NCI-H774 (cell line): ENCODE measurements around the gene CUBN.

ENCODE experiments used
- DNase-seq: peaks from one replicate; lab custom pipeline; 2025; lab: John Stamatoyannopoulos, UW

The CUBN gene

GRCh38 chr10:17129741-17130140, at the start of gene CUBN:
Gene CUBN, minus strand, starts transcription at chr10:17129811. Its CDS starts 46 bp downstream, at chr10:17129765.
- DNase-seq = no peak

- DNase-seq = no peak
Measured at GRCh38 chr10:17179002-17179401, 49.4 kb upstream of the CUBN start.

- no peak for DNase-seq
Measured at GRCh38 chr10:17178006-17178405, 48.4 kb upstream of the CUBN start.

- DNase-seq = no peak
Measured at GRCh38 chr10:17177014-17177413, 47.4 kb upstream of the CUBN start.

GRCh38 chr10:17176091-17176490, 46.5 kb upstream of the CUBN start:
- no peak for DNase-seq

- no peak for DNase-seq
Measured at GRCh38 chr10:17175551-17175950, 45.9 kb upstream of the CUBN start.

GRCh38 chr10:17174626-17175025, 45.0 kb upstream of the CUBN start:
- no peak for DNase-seq

GRCh38 chr10:17171141-17171641, 41.6 kb upstream of the CUBN start:
- no peak for DNase-seq

- DNase-seq = no peak
Measured at GRCh38 chr10:17169803-17170202, 40.2 kb upstream of the CUBN start.

- DNase-seq = no peak
Measured at GRCh38 chr10:17166699-17167098, 37.1 kb upstream of the CUBN start.

- DNase-seq = no peak
Measured at GRCh38 chr10:17162828-17163227, 33.2 kb upstream of the CUBN start.

GRCh38 chr10:17161775-17162174, 32.2 kb upstream of the CUBN start:
- DNase-seq = no peak

- DNase-seq = no peak
Measured at GRCh38 chr10:17157024-17157423, 27.4 kb upstream of the CUBN start.

- DNase-seq = no peak
Measured at GRCh38 chr10:17155826-17156225, 26.2 kb upstream of the CUBN start.

- DNase-seq = no peak
Measured at GRCh38 chr10:17154116-17154515, 24.5 kb upstream of the CUBN start.

- DNase-seq = no peak
Measured at GRCh38 chr10:17153321-17153720, 23.7 kb upstream of the CUBN start.

- no peak for DNase-seq
Measured at GRCh38 chr10:17151716-17152115, 22.1 kb upstream of the CUBN start.

GRCh38 chr10:17147884-17148489, 18.4 kb upstream of the CUBN start:
- no peak for DNase-seq

GRCh38 chr10:17146892-17147291, 17.3 kb upstream of the CUBN start:
- no peak for DNase-seq

GRCh38 chr10:17145239-17145638, 15.6 kb upstream of the CUBN start:
- DNase-seq = no peak

GRCh38 chr10:17144757-17145156, 15.1 kb upstream of the CUBN start:
- no peak for DNase-seq

GRCh38 chr10:17144032-17144431, 14.4 kb upstream of the CUBN start:
- no peak for DNase-seq

- DNase-seq = no peak
Measured at GRCh38 chr10:17143055-17143690, 13.6 kb upstream of the CUBN start.
